ENCODE results near the gene TMED1. TPM values are rescaled to one million over a fixed set of nuclear protein-coding genes. Genes with fewer than 3 reads are reported as not detected.
"Not testable (repeated sequence)": the region's sequence is repeated elsewhere in the genome, so short reads cannot be mapped to it uniquely, and the experiment has no call there.

Gene TMED1
- total RNA-seq, 5 donors from 2014 or later (not counting 1 experiment from before 2014, with no cell fraction given): 6.1 to 11.4 (median 9.5) TPM

- CTCF ChIA-PET: interaction anchor here in 1 of 2 donors (0.6 kb wide), 1 partner anchor 17 kb away, joined by 3 read pairs; no protein-coding TSS in a partner anchor
- ATAC-seq (replicated peaks in 1 of 4); H3K36me3 ChIP-seq (ENCODE audit: control insufficient read depth in 2 of 2, extremely low read depth in 1 of 2, insufficient read depth in 1 of 2, low read length in 1 of 2); H3K4me3 Mint-ChIP-seq; H3K36me3 Mint-ChIP-seq; H3K4me3 ChIP-seq (ENCODE audit: control insufficient read depth in 1 of 2, extremely low read depth in 1 of 2, low read length in 1 of 2); DNase-seq; H3K27ac ChIP-seq (ENCODE audit: low read length); H3K9me3 ChIP-seq; H3K9me3 Mint-ChIP-seq; H3K27ac Mint-ChIP-seq; H3K27me3 ChIP-seq (replicated peaks in 1 of 2; ENCODE audit: control insufficient read depth in 2 of 2, extremely low read depth in 1 of 2, insufficient read depth in 2 of 2, low read length in 1 of 2); H3K27me3 Mint-ChIP-seq: not testable (repeated sequence)
- WGBS (ENCODE audit: insufficient coverage): 92% methylated on average over 2 of the region's 9 CpGs
- H3K4me1 Mint-ChIP-seq: peaks cover 12 to 31% (median 30%) of the 10 kb centered on the region in 3 donors
- peaks cover 5 to 22% of the 10 kb centered on the region in 2 experiments for H3K4me1 ChIP-seq (ENCODE audit: control insufficient read depth in 1 of 2, extremely low read depth in 1 of 2, insufficient read depth in 2 of 2, low read length in 2 of 2)
- POLR2A ChIA-PET: interaction anchor here in 1 of 2 donors (0.6 kb wide), 1 partner anchor 863 kb away, joined by 4 read pairs; no protein-coding TSS in a partner anchor
Observed at GRCh38 chr19:10877608-10878007, 41.6 kb upstream of the TMED1 start.

DNA sequence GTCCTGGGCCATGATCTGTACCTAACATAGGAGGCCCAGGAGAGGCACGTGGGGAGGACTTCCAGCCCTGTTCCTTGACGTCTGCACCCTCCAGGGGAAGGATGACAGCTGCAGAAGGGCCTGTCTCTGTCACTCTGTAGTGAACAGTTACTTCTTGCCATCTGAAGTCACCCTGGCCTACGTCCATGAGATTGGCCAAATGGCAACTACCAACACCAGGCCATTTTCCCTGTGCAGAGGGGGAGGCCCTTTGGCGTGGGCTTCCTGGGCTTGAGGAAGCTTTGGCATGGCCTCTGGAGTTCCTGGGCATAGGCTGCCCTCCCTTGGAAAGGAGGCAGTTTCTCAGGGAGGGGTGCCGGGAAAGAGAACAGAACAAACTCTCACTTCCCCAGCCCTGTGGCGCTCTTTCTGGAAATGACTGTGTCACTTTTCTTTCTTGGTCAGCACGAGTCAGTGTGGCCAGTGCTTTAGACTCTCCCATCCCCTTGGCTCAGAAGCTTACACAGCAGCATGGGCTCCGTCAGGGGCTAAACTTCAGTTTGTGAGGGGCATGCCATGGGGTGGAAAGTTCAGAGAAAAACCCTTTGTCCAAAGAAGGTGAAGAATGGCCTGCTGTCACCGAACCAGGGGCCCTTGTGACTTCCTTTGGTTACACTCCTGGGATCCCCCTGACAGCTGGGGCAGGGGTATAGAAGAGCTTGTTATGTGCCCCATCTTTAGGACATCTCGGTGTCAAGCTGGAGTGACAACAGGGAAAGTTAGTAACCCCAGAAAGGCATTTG lies 40.6 kb upstream of the TMED1 start:
- H3K4me1 Mint-ChIP-seq: peaks cover 15 to 35% (median 33%) of the 10 kb centered on the region in 3 donors
- ChIA-PET CTCF (no interaction called here), POLR2A (interaction anchor here (0.6 kb wide), 2 partner anchors 477 to 864 kb away, joined by 4 read pairs; no protein-coding TSS in a partner anchor)
- no peaks in the 10 kb centered on the region for H3K27me3 ChIP-seq (replicated peaks in 1 of 2; ENCODE audit: control insufficient read depth in 2 of 2, extremely low read depth in 1 of 2, insufficient read depth in 2 of 2, low read length in 1 of 2)
- H3K4me3 Mint-ChIP-seq: no peak overlapping the region
- H3K36me3 ChIP-seq (ENCODE audit: control insufficient read depth in 2 of 2, extremely low read depth in 1 of 2, insufficient read depth in 1 of 2, low read length in 1 of 2): no peaks in the 10 kb centered on the region
- ATAC-seq (replicated peaks in 1 of 4): no peak
- H3K27ac Mint-ChIP-seq: peak overlapping the region in 1 of 2 donors; percentile 43
- H3K4me3 ChIP-seq (ENCODE audit: control insufficient read depth in 1 of 2, extremely low read depth in 1 of 2, low read length in 1 of 2): no peak overlapping the region
- no peaks in the 10 kb centered on the region for H3K36me3 Mint-ChIP-seq
- no peak overlapping the region for H3K27ac ChIP-seq (ENCODE audit: low read length)
- no peak for DNase-seq
- peaks cover 7 to 30% of the 10 kb centered on the region in 2 experiments for H3K4me1 ChIP-seq (ENCODE audit: control insufficient read depth in 1 of 2, extremely low read depth in 1 of 2, insufficient read depth in 2 of 2, low read length in 2 of 2)
- H3K9me3 ChIP-seq: no peaks in the 10 kb centered on the region
- no peaks in the 10 kb centered on the region for H3K27me3 Mint-ChIP-seq
- 37% methylated on average over 3 of the region's 10 CpGs for WGBS (ENCODE audit: insufficient coverage)
- no peaks in the 10 kb centered on the region for H3K9me3 Mint-ChIP-seq

- Mint-ChIP-seq H3K27me3 (no peaks in the 10 kb centered on the region), H3K36me3 (no peaks in the 10 kb centered on the region), H3K4me1 (peaks cover 17 to 34% (median 29%) of the 10 kb centered on the region in 3 donors), H3K4me3 (peak overlapping the region in 2 of 3 donors; percentile 37 to 53), H3K9me3 (no peaks in the 10 kb centered on the region), H3K27ac (peak overlapping the region in 1 of 2 donors; percentile 16)
- no peaks in the 10 kb centered on the region for H3K9me3 ChIP-seq
- H3K4me3 ChIP-seq (ENCODE audit: control insufficient read depth in 1 of 2, extremely low read depth in 1 of 2, low read length in 1 of 2): no peak overlapping the region
- peaks cover 10 to 33% of the 10 kb centered on the region in 2 experiments for H3K4me1 ChIP-seq (ENCODE audit: control insufficient read depth in 1 of 2, extremely low read depth in 1 of 2, insufficient read depth in 2 of 2, low read length in 2 of 2)
- WGBS (ENCODE audit: insufficient coverage): no CpG with 5 or more reads among the region's 1 CpG
- H3K36me3 ChIP-seq (ENCODE audit: control insufficient read depth in 2 of 2, extremely low read depth in 1 of 2, insufficient read depth in 1 of 2, low read length in 1 of 2): no peaks in the 10 kb centered on the region
- CTCF ChIA-PET: no interaction called here
- DNase-seq: no peak
- POLR2A ChIA-PET: no interaction called here
- ATAC-seq (replicated peaks in 1 of 4): no peak
- H3K27me3 ChIP-seq (replicated peaks in 1 of 2; ENCODE audit: control insufficient read depth in 2 of 2, extremely low read depth in 1 of 2, insufficient read depth in 2 of 2, low read length in 1 of 2): no peaks in the 10 kb centered on the region
- no peak overlapping the region for H3K27ac ChIP-seq (ENCODE audit: low read length)
Observed at GRCh38 chr19:10874024-10874423, 38.0 kb upstream of the TMED1 start.

DNA sequence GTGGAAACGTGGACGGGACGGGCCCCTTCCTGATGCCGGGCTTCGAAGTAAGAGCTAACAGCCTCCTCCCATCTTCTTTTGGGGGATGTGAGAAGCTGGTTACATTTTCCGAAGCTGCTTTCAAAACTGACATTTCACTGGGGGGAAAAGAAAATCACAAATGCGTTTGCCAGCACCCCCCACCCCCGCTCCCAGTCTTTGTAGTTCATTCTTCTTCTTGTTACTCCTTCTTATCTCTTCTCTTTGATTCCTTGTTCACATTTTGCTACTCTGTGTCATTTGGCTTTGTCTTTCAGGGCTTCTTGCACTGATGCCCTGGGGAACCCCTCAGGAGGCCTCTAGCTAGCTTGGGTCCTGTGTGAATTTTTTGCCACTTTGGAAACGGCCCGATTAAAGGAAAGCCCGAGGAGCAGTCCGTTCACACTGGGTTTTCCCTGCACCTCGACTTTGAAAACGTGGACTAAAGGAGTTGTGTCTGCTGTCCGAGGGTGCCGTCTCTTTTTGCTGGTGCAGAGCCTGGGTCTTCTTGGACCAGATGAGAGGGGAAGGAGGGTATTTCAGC lies 36.6 kb upstream of the TMED1 start:
- no peak overlapping the region for H3K27ac ChIP-seq (ENCODE audit: low read length)

DNA sequence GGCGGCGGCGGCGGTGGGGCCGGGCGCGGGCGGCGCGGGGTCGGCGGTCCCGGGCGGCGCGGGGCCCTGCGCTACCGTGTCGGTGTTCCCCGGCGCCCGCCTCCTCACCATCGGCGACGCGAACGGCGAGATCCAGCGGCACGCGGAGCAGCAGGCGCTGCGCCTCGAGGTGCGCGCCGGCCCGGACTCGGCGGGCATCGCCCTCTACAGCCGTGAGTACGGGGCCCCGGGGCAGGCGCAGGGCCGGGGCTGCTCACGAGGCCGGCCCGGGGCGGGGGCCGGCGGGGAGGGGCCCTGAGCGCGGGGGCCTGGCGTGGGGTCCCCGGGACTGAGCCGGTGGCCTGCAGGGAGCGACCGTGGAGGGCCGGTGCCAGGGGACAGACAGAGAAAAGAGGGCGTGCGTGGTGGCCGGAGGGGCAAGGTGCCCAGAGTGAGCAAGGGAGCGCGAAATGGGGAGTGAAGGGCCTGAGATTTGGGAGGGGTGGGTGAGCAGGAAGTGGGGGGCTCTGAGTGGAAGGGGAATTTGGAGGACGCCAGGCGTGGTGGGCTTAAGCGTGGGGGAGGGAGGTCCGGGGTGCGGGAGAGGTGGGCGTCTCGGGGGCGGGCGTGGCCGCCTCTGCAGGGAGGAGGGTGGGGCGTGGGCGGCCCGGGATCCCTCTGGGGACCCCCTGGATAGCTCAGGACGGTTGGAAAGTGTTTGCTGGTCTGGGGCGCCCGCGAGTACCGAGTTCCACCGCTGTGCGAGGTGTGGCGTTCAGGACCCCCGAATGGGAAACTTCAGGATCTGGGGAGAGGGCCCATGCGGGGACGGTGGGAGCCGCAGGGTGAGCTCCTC lies 35.9 kb upstream of the TMED1 start:
- H3K9me3 ChIP-seq: no peaks in the 10 kb centered on the region
- Mint-ChIP-seq H3K4me1 (peaks cover 14 to 29% (median 20%) of the 10 kb centered on the region in 3 donors), H3K36me3 (no peaks in the 10 kb centered on the region), H3K9me3 (no peaks in the 10 kb centered on the region), H3K27ac (peak overlapping the region in 1 of 2 donors; percentile 49), H3K4me3 (peak overlapping the region; percentile 73 to 89 (median 77)), H3K27me3 (no peaks in the 10 kb centered on the region)
- peak in 21 of 35 experiments; percentile 7 to 34 (median 21) for DNase-seq
- no peak for ATAC-seq (replicated peaks in 1 of 4)
- peaks cover 10 to 25% of the 10 kb centered on the region in 2 experiments for H3K4me1 ChIP-seq (ENCODE audit: control insufficient read depth in 1 of 2, extremely low read depth in 1 of 2, insufficient read depth in 2 of 2, low read length in 2 of 2)
- no peaks in the 10 kb centered on the region for H3K27me3 ChIP-seq (replicated peaks in 1 of 2; ENCODE audit: control insufficient read depth in 2 of 2, extremely low read depth in 1 of 2, insufficient read depth in 2 of 2, low read length in 1 of 2)
- H3K36me3 ChIP-seq (ENCODE audit: control insufficient read depth in 2 of 2, extremely low read depth in 1 of 2, insufficient read depth in 1 of 2, low read length in 1 of 2): no peaks in the 10 kb centered on the region
- ChIA-PET POLR2A (interaction anchor here in 1 of 2 donors (0.7 to 1.2 kb wide), 2 partner anchors 36 to 1188 kb away, joined by 3 read pairs; partner anchors contain the start of gene TMED1), CTCF (interaction anchor here in 1 of 2 donors (2.0 kb wide), 1 partner anchor 172 kb away, joined by 4 read pairs; no protein-coding TSS in a partner anchor)
- WGBS (ENCODE audit: insufficient coverage): under 1% methylated on average over 87 of the region's 90 CpGs
- peak overlapping the region; percentile 57 to 63 for H3K4me3 ChIP-seq (ENCODE audit: control insufficient read depth in 1 of 2, extremely low read depth in 1 of 2, low read length in 1 of 2)
- no peak overlapping the region for H3K27ac ChIP-seq (ENCODE audit: low read length)

More for the DNA sequence above, 36.6 kb upstream of the TMED1 start:
- Mint-ChIP-seq H3K36me3 (no peaks in the 10 kb centered on the region), H3K27me3 (no peaks in the 10 kb centered on the region), H3K9me3 (no peaks in the 10 kb centered on the region), H3K4me1 (peaks cover 14 to 31% (median 22%) of the 10 kb centered on the region in 3 donors), H3K4me3 (peak overlapping the region; percentile 73 to 89 (median 77)), H3K27ac (peak overlapping the region; percentile 21 to 49)
- H3K4me1 ChIP-seq (ENCODE audit: control insufficient read depth in 1 of 2, extremely low read depth in 1 of 2, insufficient read depth in 2 of 2, low read length in 2 of 2): peaks cover 10 to 25% of the 10 kb centered on the region in 2 experiments
- peak overlapping the region; percentile 41 to 63 for H3K4me3 ChIP-seq (ENCODE audit: control insufficient read depth in 1 of 2, extremely low read depth in 1 of 2, low read length in 1 of 2)
- H3K27me3 ChIP-seq (replicated peaks in 1 of 2; ENCODE audit: control insufficient read depth in 2 of 2, extremely low read depth in 1 of 2, insufficient read depth in 2 of 2, low read length in 1 of 2): no peaks in the 10 kb centered on the region
- no peaks in the 10 kb centered on the region for H3K36me3 ChIP-seq (ENCODE audit: control insufficient read depth in 2 of 2, extremely low read depth in 1 of 2, insufficient read depth in 1 of 2, low read length in 1 of 2)
- peak in 3 of 35 experiments; percentile 12 to 35 (median 25) for DNase-seq
- no peak for ATAC-seq (replicated peaks in 1 of 4)
- POLR2A ChIA-PET: interaction anchor here in 1 of 2 donors (0.7 to 1.2 kb wide), 2 partner anchors 37 to 1187 kb away, joined by 3 read pairs; partner anchors contain the start of gene TMED1
- no peaks in the 10 kb centered on the region for H3K9me3 ChIP-seq
- CTCF ChIA-PET: interaction anchor here (0.6 to 2.0 kb wide), 3 partner anchors 64 to 529 kb away, joined by 3 to 4 read pairs (median 4); no protein-coding TSS in a partner anchor
- WGBS (ENCODE audit: insufficient coverage): 7% methylated on average over 4 of the region's 16 CpGs
